Measurements from ENCODE around the gene TRPM2.
A peak's percentile ranks its signal among the peaks of the same experiment; 100 is the strongest.

TRPM2 gene

GRCh38 chr21:44353191-44353970 lies at the start of gene TRPM2:
TRPM2 (plus strand) TSS chr21:44353621; CDS start chr21:44353701, 80 bp downstream.
- DNase-seq: peak; percentile 47

GRCh38 chr21:44304011-44304616 lies 49.3 kb upstream of the TRPM2 start:
- DNase-seq: no peak

GRCh38 chr21:44304877-44305293 lies 48.5 kb upstream of the TRPM2 start:
- DNase-seq: peak; percentile 43

GRCh38 chr21:44305691-44306090 lies 47.7 kb upstream of the TRPM2 start:
- DNase-seq: no peak

GRCh38 chr21:44306936-44307704 lies 46.3 kb upstream of the TRPM2 start:
- no peak for DNase-seq

- DNase-seq: no peak
Measured at GRCh38 chr21:44310628-44311507, 42.6 kb upstream of the TRPM2 start.

- no peak for DNase-seq
Measured at GRCh38 chr21:44312089-44312488, 41.3 kb upstream of the TRPM2 start.

GRCh38 chr21:44312716-44313115 lies 40.7 kb upstream of the TRPM2 start:
- no peak for DNase-seq

- DNase-seq: no peak
Measured at GRCh38 chr21:44313451-44313850, 40.0 kb upstream of the TRPM2 start.

GRCh38 chr21:44314128-44314527 lies 39.3 kb upstream of the TRPM2 start:
- no peak for DNase-seq

- DNase-seq: no peak
Measured at GRCh38 chr21:44314561-44314960, 38.9 kb upstream of the TRPM2 start.

GRCh38 chr21:44315691-44316203 lies 37.7 kb upstream of the TRPM2 start:
- DNase-seq: no peak

GRCh38 chr21:44316277-44316900 lies 37.0 kb upstream of the TRPM2 start:
- no peak for DNase-seq

GRCh38 chr21:44317241-44317782 lies 36.1 kb upstream of the TRPM2 start:
- DNase-seq: no peak

GRCh38 chr21:44317871-44318270 lies 35.5 kb upstream of the TRPM2 start:
- no peak for DNase-seq

- DNase-seq: no peak
Measured at GRCh38 chr21:44318489-44319285, 34.7 kb upstream of the TRPM2 start.

- no peak for DNase-seq
Measured at GRCh38 chr21:44319407-44320065, 33.9 kb upstream of the TRPM2 start.

- no peak for DNase-seq
Measured at GRCh38 chr21:44320847-44321246, 32.6 kb upstream of the TRPM2 start.

- no peak for DNase-seq
Measured at GRCh38 chr21:44321846-44322450, 31.5 kb upstream of the TRPM2 start.

All from CD4-positive, alpha-beta T cell treated with Interferon gamma for 1 hour (primary cell).